ENCODE measurements around the gene FCGR2B.
"Not testable (repeated sequence)": the region's sequence is repeated elsewhere in the genome, so short reads cannot be mapped to it uniquely, and the experiment has no call there.

Gene FCGR2B

GRCh38 chr1:161705537-161705936, 42.6 kb downstream of the FCGR2B start:
- DNase-seq (ENCODE audit: low read depth in 2 of 2): no peak

GRCh38 chr1:161706113-161706481, 43.2 kb downstream of the FCGR2B start:
- no peak for DNase-seq (ENCODE audit: low read depth in 2 of 2)

GRCh38 chr1:161706482-161707347, 43.8 kb downstream of the FCGR2B start, which contains the start of gene FCRLA:
Gene FCRLA (plus strand): TSS chr1:161707229. CDS start chr1:161707265, 36 bp downstream.
- DNase-seq (ENCODE audit: low read depth in 2 of 2): no peak

GRCh38 chr1:161707503-161707902, 44.6 kb downstream of the FCGR2B start:
- DNase-seq (ENCODE audit: low read depth in 2 of 2): no peak

- no peak for DNase-seq (ENCODE audit: low read depth in 2 of 2)
These were observed 46.4 kb downstream of the FCGR2B start for GRCh38 chr1:161709373-161709772.

- DNase-seq (ENCODE audit: low read depth in 2 of 2): no peak
These were observed 47.6 kb downstream of the FCGR2B start for GRCh38 chr1:161710560-161710959.

- no peak for DNase-seq (ENCODE audit: low read depth in 2 of 2)
These were observed 55.8 kb downstream of the FCGR2B start for GRCh38 chr1:161718559-161719324.

- DNase-seq (ENCODE audit: low read depth in 2 of 2): no peak
These were observed 56.3 kb downstream of the FCGR2B start for GRCh38 chr1:161719325-161719611.

GRCh38 chr1:161720422-161720821, 57.5 kb downstream of the FCGR2B start:
- no peak for DNase-seq (ENCODE audit: low read depth in 2 of 2)

GRCh38 chr1:161720956-161721737, 58.2 kb downstream of the FCGR2B start, which contains the start of gene FCRLB:
Gene FCRLB (plus strand): TSS chr1:161721544. CDS start chr1:161722673, 1,129 bp downstream.
- no peak for DNase-seq (ENCODE audit: low read depth in 2 of 2)

GRCh38 chr1:161721738-161722343, 58.9 kb downstream of the FCGR2B start:
- no peak for DNase-seq (ENCODE audit: low read depth in 2 of 2)

GRCh38 chr1:161722406-161722805, 59.5 kb downstream of the FCGR2B start:
- DNase-seq (ENCODE audit: low read depth in 2 of 2): no peak

GRCh38 chr1:161723459-161724141, 60.7 kb downstream of the FCGR2B start:
- DNase-seq (ENCODE audit: low read depth in 2 of 2): no peak

- not testable (repeated sequence) for DNase-seq (ENCODE audit: low read depth in 2 of 2)
These were observed 62.4 kb downstream of the FCGR2B start for GRCh38 chr1:161725258-161725907.

GRCh38 chr1:161725908-161726472, 63.0 kb downstream of the FCGR2B start:
- DNase-seq (ENCODE audit: low read depth in 2 of 2): no peak

GRCh38 chr1:161726473-161727255, 63.7 kb downstream of the FCGR2B start:
- DNase-seq (ENCODE audit: low read depth in 2 of 2): peak in 1 of 2 donors; percentile 25

- DNase-seq (ENCODE audit: low read depth in 2 of 2): no peak
These were observed 64.4 kb downstream of the FCGR2B start for GRCh38 chr1:161727256-161727924.
